Measurements from ENCODE around the gene ESR1.

ESR1 gene

DNA sequence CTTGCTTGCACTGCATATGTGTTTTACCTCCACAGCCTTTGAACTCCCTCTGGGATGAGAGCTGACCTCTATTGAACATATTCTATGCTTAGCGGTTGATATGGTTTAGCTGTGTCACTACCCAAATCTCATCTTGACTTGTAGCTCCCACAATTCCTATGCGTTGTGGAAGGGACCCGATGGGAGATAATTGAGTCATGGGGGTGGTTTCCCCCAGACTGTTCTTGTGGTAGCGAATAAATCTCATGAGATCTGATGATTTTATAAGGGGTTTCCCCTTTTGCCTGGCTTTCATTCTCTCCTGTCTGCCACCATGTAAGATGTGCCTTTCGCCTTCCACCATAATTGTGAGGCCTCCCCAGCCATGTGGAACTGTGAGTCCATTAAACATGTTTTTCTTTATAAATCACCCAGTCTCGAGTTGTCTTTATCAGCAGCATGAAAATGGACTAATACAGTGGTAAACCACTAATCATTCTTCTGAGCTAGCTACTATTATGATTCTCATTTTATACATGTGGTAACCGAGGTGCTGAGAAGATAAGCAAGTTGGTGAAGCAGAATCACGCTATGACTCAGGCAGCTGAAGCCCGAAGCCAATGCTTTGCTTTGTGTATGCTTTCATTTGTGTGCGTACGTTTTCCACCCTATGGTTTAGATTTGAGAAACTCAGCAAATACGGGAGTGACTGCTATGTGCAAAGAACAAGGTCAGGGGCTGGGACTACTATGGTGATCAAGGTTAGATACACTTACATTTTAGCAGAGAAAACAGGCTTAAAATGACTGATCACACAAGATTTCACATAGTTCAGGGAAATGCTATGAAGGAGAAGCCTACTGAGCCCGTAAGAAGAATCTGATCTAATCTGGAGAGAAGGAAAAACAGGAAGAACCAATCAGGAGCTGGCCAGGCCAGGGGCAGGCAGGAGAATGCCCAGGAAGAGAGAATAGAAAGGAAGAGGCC is 363.5 kb downstream of the ESR1 start:
- TF ChIP-seq, protein P1, sequence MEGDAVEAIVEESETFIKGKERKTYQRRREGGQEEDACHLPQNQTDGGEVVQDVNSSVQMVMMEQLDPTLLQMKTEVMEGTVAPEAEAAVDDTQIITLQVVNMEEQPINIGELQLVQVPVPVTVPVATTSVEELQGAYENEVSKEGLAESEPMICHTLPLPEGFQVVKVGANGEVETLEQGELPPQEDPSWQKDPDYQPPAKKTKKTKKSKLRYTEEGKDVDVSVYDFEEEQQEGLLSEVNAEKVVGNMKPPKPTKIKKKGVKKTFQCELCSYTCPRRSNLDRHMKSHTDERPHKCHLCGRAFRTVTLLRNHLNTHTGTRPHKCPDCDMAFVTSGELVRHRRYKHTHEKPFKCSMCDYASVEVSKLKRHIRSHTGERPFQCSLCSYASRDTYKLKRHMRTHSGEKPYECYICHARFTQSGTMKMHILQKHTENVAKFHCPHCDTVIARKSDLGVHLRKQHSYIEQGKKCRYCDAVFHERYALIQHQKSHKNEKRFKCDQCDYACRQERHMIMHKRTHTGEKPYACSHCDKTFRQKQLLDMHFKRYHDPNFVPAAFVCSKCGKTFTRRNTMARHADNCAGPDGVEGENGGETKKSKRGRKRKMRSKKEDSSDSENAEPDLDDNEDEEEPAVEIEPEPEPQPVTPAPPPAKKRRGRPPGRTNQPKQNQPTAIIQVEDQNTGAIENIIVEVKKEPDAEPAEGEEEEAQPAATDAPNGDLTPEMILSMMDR (IDR thresholded peaks at IDR 0.05; ENCODE audit: low read depth, low read length, poor library complexity, severe bottlenecking): no peak
- no peak for TF ChIP-seq EZH2phosphoT487 (IDR thresholded peaks at IDR 0.05; ENCODE audit: borderline replicate concordance, low read length)
- Histone ChIP-seq H3K27me3 (ENCODE audit: control insufficient read depth, low read length) (no peaks in the 10 kb centered on the region), H3K9me3 (ENCODE audit: control insufficient read depth, insufficient read depth, low read length) (no peaks in the 10 kb centered on the region), H3K4me1 (ENCODE audit: control insufficient read depth, low read length) (peaks cover 64% of the 10 kb centered on the region), H3K36me3 (ENCODE audit: control insufficient read depth, low read length) (peaks cover 69% of the 10 kb centered on the region), H4K20me1 (ENCODE audit: control insufficient read depth, insufficient read depth, low read depth, low read length) (no peaks in the 10 kb centered on the region), H3K4me3 (ENCODE audit: low read length) (peak overlapping the region; percentile 8; the same call in 1 of the 2 replicates), H3K79me2 (ENCODE audit: control insufficient read depth, low read length) (peaks cover 12% of the 10 kb centered on the region), H3F3A (ENCODE audit: control insufficient read depth, insufficient read depth) (peaks cover 43% of the 10 kb centered on the region), H3K27ac (ENCODE audit: low read depth, low read length) (peak overlapping the region; percentile 28), H3K4me2 (ENCODE audit: low read length) (no peak overlapping the region), H3K9me2 (replicated peaks; ENCODE audit: control insufficient read depth, low read length) (no peaks in the 10 kb centered on the region)

DNA sequence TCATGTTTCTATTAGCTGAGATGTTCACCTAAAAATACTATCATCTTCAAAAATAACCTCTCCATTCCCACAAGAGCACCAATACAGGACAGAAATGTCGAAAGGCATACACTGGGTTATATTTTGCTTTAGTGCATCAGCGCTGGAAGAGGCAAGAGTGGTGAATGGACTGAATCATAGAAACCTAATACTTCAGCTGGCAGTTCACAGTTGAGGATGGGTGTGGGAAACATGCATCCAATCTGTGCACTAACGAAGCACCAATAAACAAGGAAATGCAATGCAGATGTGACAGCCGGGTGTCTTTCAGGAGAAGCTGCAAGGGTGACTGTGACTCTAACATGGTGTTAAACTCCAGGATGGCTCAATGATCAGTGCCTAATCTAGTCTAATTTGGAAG is 365.8 kb downstream of the ESR1 start:
- TF ChIP-seq, protein P1 (IDR thresholded peaks at IDR 0.05; ENCODE audit: low read depth, low read length, poor library complexity, severe bottlenecking): no peak
- TF ChIP-seq EZH2phosphoT487 (IDR thresholded peaks at IDR 0.05; ENCODE audit: borderline replicate concordance, low read length): no peak

DNA sequence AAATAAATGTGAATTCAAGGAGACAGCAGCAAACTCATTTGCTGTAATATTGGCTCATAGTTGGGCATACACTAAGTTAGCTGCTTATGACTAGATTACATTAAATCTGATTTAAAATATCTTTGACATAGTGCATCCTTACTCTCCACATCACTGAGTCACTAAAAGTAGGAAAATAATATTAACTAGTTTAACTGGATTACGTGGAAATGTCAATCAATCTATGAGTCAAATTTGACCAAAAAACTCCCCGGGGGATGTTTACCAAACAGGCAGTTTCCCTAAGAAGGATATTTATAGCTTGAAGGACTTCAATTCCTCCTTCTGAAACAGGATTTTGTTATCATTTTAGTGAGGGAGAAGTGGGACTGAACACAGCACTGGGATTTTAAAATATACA is 366.5 kb downstream of the ESR1 start:
- H3K27ac ChIP-seq (ENCODE audit: low read depth, low read length): no peak overlapping the region
- no peaks in the 10 kb centered on the region; the same call in 1 of the 2 replicates for H3K79me2 ChIP-seq (ENCODE audit: control insufficient read depth, low read length)
- peaks cover 80% of the 10 kb centered on the region for H3K36me3 ChIP-seq (ENCODE audit: control insufficient read depth, low read length)
- H3K9me2 ChIP-seq (replicated peaks; ENCODE audit: control insufficient read depth, low read length): no peaks in the 10 kb centered on the region
- no peaks in the 10 kb centered on the region for H3K9me3 ChIP-seq (ENCODE audit: control insufficient read depth, insufficient read depth, low read length)
- no peaks in the 10 kb centered on the region for H3K27me3 ChIP-seq (ENCODE audit: control insufficient read depth, low read length)
- H3K4me3 ChIP-seq (ENCODE audit: low read length): no peak overlapping the region
- peaks cover 32% of the 10 kb centered on the region for H3F3A ChIP-seq (ENCODE audit: control insufficient read depth, insufficient read depth)
- no peak overlapping the region for H3K4me2 ChIP-seq (ENCODE audit: low read length)
- no peaks in the 10 kb centered on the region for H4K20me1 ChIP-seq (ENCODE audit: control insufficient read depth, insufficient read depth, low read depth, low read length)
- TF ChIP-seq, protein P1 (IDR thresholded peaks at IDR 0.05; ENCODE audit: low read depth, low read length, poor library complexity, severe bottlenecking): no peak
- no peak for TF ChIP-seq EZH2phosphoT487 (IDR thresholded peaks at IDR 0.05; ENCODE audit: borderline replicate concordance, low read length)
- H3K4me1 ChIP-seq (ENCODE audit: control insufficient read depth, low read length): peaks cover 36% of the 10 kb centered on the region

More for the DNA sequence above, 365.8 kb downstream of the ESR1 start:
- H3F3A ChIP-seq (ENCODE audit: control insufficient read depth, insufficient read depth): peaks cover 37% of the 10 kb centered on the region
- H3K4me2 ChIP-seq (ENCODE audit: low read length): no peak overlapping the region
- H4K20me1 ChIP-seq (ENCODE audit: control insufficient read depth, insufficient read depth, low read depth, low read length): no peaks in the 10 kb centered on the region
- no peaks in the 10 kb centered on the region for H3K27me3 ChIP-seq (ENCODE audit: control insufficient read depth, low read length)
- H3K27ac ChIP-seq (ENCODE audit: low read depth, low read length): no peak overlapping the region
- H3K9me3 ChIP-seq (ENCODE audit: control insufficient read depth, insufficient read depth, low read length): no peaks in the 10 kb centered on the region
- H3K9me2 ChIP-seq (replicated peaks; ENCODE audit: control insufficient read depth, low read length): no peaks in the 10 kb centered on the region
- H3K4me1 ChIP-seq (ENCODE audit: control insufficient read depth, low read length): peaks cover 41% of the 10 kb centered on the region
- H3K36me3 ChIP-seq (ENCODE audit: control insufficient read depth, low read length): peaks cover 74% of the 10 kb centered on the region
- no peak overlapping the region for H3K4me3 ChIP-seq (ENCODE audit: low read length)
- no peaks in the 10 kb centered on the region; the same call in 1 of the 2 replicates for H3K79me2 ChIP-seq (ENCODE audit: control insufficient read depth, low read length)

All from DOHH2 (cell line).